HG03060 (cell line): Measurements from ENCODE around the gene KCNIP4.
"Not testable (repeated sequence)": the region's sequence is repeated elsewhere in the genome, so short reads cannot be mapped to it uniquely, and the experiment has no call there.

Experiments
- ATAC-seq: cut with Tn5 transposase; IDR thresholded peaks from one replicate; pipeline ENCODE4 v1.9.1; 2021; ENCODE audit warnings: low read depth, moderate number of reproducible peaks; ENCODE audit not compliant: unreplicated experiment

The KCNIP4 gene

GRCh38 chr4:21948347-21949072 lies at the start of gene KCNIP4:
KCNIP4 (minus strand) TSS chr4:21948772.
- no peak for ATAC-seq

- not testable (repeated sequence) for ATAC-seq
Measured at GRCh38 chr4:21996618-21997017, 48.0 kb upstream of the KCNIP4 start.

GRCh38 chr4:21992330-21992729 lies 43.8 kb upstream of the KCNIP4 start:
- no peak for ATAC-seq

- ATAC-seq = no peak
Measured at GRCh38 chr4:21991562-21991961, 43.0 kb upstream of the KCNIP4 start.

GRCh38 chr4:21991050-21991449 lies 42.5 kb upstream of the KCNIP4 start:
- no peak for ATAC-seq

- ATAC-seq = no peak
Measured at GRCh38 chr4:21989351-21989750, 40.8 kb upstream of the KCNIP4 start.

- no peak for ATAC-seq
Measured at GRCh38 chr4:21986307-21986706, 37.7 kb upstream of the KCNIP4 start.

- no peak for ATAC-seq
Measured at GRCh38 chr4:21982087-21982486, 33.5 kb upstream of the KCNIP4 start.

- ATAC-seq = no peak
Measured at GRCh38 chr4:21979196-21979595, 30.6 kb upstream of the KCNIP4 start.

GRCh38 chr4:21976166-21976565 lies 27.6 kb upstream of the KCNIP4 start:
- no peak for ATAC-seq

GRCh38 chr4:21973850-21974249 lies 25.3 kb upstream of the KCNIP4 start:
- no peak for ATAC-seq

- no peak for ATAC-seq
Measured at GRCh38 chr4:21964762-21965319, 16.3 kb upstream of the KCNIP4 start.

- no peak for ATAC-seq
Measured at GRCh38 chr4:21962691-21963090, 14.1 kb upstream of the KCNIP4 start.

GRCh38 chr4:21960793-21961192 lies 12.2 kb upstream of the KCNIP4 start:
- no peak for ATAC-seq

- ATAC-seq = no peak
Measured at GRCh38 chr4:21954916-21955315, 6.3 kb upstream of the KCNIP4 start.

GRCh38 chr4:21953653-21954052 lies 5.1 kb upstream of the KCNIP4 start:
- no peak for ATAC-seq

GRCh38 chr4:21952549-21952948 lies 4.0 kb upstream of the KCNIP4 start:
- ATAC-seq = no peak

- no peak for ATAC-seq
Measured at GRCh38 chr4:21949073-21949457, 493 bp upstream of the KCNIP4 start.

GRCh38 chr4:21947791-21948346 lies 703 bp downstream of the KCNIP4 start:
- ATAC-seq = no peak

GRCh38 chr4:21946858-21947257 lies 1.7 kb downstream of the KCNIP4 start:
- ATAC-seq = no peak

- no peak for ATAC-seq
Measured at GRCh38 chr4:21921526-21922180, 26.9 kb downstream of the KCNIP4 start.

GRCh38 chr4:21915761-21916160 lies 32.8 kb downstream of the KCNIP4 start:
- ATAC-seq = no peak
